GM19351 (cell line): ENCODE results near the gene SHB.

Experiments used
- ATAC-seq: cut with Tn5 transposase; IDR thresholded peaks from one replicate; pipeline ENCODE4 v1.9.1; 2021; ENCODE audit warnings: mild to moderate bottlenecking, moderate library complexity; ENCODE audit not compliant: unreplicated experiment

SHB gene

DNA sequence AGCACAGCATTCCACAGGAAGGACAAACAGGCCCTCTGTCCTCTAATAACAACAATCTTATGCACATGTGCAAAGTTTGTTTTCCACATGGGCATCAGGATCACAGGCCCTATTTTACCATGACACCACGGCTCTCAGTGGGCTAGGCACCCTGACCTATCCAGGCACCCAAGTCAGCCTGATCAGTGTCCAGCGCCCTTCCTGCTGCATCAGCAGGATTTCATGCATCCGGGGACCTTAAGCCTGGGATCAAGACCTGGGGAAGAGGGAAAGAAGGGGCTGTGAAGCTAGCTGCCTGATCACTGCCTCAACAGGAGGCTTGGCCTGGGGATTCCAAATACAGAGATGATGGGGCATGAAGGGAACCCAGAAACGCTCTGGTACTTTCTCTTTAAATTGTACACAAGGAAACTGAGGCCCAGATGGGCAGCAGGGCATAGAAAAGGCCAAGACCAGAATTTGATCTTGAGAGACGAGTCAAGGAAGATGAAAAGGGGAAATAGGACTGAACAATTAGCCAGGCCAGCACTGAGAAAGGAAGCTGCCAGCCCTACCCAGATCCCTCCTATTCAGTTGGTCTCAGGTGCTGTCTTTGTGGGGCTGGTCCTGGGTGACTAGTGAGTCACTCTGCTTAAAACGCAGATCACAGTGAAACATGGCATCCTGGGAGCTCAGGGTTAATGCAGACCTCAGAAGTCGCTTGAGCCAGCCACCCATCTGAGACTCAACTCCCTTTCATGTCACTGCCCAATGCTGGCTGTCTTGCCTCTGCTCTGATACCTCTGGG, 57.9 kb downstream of the SHB start:
- ATAC-seq = no peak

DNA sequence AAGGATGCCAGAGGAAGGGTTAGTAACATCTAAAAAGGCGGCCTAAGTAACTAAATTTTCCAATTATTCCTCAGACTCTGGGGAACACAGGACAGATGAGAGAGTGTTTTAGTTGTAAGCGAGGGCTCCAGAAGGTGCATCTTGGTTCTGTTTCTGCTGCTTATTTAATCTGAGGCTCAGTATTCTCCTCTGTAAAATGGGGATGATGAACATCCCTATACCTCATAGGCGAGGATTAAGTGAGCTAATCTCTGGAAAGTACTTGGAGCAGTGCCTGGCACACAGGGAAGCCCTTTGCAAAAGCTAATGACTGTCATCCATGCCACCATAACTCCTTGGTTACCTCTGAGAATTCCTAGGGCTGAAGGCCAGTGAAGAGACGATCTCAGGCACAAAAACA, 59.0 kb downstream of the SHB start:
- no peak for ATAC-seq

DNA sequence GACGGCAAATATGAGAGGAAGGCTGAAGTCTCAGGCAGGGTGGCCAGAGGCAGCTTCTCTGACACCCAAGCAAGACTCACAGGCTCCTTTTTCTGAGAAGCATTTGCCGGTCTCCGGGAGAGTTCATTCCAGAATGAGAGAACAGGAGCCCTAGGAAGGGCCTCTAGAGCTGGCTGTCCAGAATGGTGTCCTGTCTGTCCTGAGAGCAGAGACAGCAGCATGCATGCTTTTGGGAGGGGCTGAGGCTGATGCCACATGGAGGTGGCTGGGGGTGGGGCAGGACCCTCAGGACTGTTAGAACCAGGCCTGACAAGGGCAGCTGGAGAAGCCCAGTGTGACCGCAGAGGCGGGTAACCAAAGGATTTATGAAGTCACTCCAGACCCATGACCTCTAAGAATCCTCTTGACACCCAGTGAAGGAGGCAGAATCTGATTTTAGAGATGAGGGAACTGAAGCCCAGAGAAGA, 60.0 kb downstream of the SHB start:
- no peak for ATAC-seq

DNA sequence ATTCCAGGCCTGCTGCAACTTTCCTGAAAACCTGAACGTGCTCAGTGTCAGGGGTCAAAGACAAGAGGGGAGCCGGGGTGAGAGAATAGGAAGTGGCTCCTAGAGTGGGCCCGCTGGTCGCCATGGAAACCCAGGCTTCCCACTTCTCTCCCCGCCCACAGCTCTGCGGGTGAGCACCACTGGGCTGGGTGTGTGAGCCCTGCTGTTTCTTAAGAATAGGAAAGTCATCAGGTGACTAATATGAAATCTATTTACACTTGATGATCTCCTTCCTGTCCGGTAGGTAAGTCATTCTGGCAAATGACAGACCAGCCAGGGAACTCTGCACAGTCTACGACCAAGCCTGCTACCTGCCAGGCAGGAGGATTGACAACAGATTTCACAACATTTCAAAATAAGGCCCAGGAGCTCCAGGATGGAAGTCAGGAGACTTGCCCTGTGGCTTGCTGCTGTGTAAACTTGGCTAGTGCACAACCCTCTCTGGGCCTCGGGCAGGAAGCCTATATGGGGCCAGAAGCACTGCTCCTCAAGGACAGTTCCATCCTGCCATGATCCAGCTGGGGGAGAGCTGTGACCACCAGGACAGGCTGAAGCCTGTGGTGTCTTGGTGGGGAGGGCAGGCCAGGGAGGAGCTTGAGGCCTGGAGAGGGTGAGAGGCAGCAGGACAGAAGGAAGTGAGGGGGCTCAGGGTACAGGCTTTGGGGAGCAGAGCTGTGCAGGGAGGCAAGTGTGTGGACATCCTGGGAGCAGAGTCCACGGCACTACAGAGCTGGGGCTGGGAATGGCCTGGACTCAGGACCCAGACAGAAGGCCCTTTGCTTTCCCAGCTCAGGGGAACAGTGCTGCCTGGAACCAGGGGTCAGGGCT, 60.6 kb downstream of the SHB start:
- ATAC-seq = peak; percentile 84

DNA sequence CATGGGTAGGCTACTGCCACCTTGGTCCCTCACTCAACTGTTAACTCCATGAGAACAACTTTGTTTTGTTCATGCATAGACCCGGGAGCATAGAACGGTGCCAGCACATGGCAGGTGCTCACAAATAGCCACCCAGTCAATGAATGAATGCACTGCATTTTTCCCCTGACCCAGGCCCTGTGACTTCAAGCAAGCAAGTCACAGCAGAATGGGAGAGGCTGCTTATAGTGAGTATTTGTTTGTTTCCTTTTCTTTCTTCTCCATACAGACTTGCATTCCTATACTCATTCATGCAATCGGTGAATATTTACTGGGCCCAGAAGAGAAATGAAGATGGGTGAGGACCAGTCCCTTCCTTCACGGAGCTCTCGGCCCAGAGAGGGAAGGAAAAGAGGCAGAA, 62.0 kb downstream of the SHB start:
- ATAC-seq = no peak

DNA sequence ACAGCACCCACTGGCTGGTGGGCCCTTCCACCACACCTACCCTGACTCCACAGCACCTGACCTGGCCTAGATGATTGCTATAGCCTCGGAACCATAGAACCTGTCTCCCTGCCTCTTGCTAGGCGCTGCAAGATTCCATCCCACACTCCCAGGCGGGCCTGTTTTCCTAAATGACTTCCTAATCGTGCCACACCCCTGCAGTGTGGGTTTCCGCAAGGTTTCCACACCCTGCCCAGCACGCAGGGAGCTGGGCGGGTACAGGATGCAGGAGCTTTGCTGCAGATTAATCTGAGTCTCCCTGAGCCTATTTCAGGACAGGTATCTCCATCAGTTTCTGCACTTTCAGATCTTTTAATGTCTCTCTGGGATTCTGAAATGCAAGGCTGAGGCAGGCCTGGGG, 62.9 kb downstream of the SHB start:
- ATAC-seq = no peak

DNA sequence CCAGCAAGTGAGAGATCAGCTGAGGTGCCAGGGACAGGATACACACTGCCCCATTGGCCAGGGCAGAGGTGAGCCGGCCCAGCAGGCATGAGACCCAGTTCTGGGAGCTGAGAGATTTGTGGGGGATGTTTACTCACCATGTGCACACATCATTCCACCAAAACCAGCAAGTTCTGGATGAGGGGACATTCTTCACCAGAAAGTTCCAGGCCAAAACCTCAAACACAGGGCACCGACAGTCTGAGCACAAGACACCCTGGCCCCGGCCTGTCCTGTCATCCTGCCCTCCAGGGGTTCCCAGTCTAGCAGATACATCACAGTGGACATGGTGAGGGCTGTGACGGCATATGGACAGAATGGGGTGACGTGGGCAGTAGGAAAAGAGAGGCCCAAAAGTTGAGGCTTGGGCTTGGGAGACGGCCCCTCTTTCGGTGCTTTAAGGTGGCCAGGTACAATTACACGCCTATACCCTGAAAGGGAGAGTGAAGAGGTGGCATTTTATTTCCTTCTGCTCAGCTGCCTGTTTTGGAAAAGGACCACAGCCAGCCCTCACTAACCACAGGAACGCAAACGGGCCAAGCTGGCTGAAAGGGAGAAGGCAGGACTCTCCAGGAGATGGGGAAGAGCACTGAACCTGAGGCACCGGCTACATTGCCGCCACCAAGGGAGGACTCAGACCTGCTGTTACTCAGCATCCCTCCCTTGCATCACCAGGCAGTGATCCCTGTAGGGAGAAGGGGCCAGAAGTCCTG, 64.0 kb downstream of the SHB start:
- ATAC-seq = no peak

DNA sequence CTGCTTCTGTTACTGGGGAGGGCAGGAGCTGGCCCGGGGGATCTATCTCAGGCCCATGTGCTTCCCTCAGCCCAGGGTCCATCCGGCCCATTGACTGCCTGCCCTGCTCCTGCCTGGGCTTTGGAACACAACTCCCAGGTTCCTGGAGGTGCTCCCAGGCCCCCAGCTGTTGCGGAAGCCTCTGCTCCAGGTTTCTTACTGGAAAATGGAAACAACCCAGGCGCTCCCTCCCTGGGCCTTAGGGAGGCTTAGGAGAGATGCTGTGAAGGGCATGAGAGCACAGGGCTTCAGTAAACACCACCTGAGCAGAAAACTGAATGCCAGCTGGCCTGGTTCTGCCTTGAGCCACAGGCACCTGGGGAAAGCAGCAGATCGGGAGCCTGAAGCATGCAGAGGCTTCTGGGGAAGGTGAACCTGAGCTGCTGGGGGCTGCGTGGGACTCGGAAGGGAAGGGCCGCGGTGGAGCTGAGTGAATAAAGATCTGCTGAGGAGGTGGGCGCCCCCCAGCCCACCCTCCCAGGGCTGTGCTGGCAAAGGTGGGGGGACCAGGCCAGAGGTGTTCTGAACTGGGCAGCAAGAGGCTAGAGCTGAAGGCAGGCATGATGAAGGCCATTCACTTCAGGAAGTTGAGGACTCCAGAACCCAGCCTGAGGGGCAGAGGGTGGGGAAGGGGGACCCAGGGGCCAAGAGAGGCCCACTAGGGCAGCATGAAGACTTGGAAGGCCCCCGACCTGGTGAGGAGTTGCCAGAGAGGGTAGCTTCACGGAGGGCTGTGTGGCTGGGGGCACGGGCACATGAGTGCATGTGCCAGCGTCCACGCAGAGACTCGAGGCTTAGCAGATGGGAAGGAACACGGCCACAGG, 64.8 kb downstream of the SHB start:
- no peak for ATAC-seq

DNA sequence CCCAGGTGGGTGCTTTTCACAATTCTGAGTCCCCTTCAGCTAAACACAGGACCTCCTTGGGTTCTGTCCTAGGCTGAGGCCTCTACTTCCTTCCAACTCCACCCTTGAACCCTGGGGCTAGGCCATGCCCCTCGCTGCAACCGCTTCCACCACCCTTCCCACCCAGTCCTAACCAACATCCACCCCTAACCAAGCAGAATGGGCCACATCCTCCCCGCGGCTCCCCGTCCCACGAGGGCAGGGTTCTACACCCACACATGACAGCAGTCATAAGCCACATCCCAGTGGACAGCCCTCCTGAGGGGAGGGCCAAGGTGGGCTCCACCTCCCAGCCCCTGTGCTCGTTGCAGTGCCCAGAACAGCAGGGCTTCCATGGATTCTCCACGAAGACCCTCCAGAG, 65.8 kb downstream of the SHB start:
- ATAC-seq = no peak

DNA sequence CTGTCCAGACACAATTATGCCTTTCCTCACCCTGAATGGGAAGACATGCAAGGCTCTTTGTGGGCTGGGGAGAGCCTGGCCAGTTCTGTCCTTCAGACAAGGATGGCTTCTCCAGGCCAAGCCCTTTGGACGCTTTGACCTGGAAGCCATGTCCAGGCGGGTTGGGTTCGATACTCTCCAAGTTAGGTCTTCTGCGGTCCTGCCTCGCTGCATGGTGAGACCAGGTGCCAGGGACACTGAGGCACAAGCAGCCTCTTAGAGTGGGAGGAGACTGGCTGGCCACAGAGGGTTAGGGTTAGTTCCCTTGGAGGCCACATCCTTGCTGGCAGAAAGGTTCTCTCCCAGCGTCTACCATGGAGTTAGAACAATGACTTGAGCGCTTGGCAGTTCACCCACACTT, 67.6 kb downstream of the SHB start:
- ATAC-seq = no peak

DNA sequence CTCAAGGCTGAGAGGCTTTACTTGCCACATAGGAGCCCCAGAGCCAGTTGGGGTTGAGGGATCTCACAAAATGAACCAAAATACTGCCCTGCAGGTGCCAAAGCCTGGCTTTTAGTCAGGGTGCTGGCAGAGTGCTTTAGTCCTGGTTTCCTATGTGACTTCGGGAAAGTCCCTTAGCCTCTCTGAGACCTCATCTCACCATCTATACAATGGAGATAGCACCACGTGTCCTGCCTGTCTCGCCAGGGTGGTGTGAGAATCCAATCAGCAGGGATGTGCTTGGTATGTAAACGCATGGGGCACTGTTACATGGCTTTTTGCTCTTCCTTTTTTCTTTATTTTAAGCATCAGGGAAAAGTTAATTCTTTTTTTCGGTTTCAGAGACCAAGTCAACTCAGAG, 68.3 kb downstream of the SHB start:
- ATAC-seq = no peak

DNA sequence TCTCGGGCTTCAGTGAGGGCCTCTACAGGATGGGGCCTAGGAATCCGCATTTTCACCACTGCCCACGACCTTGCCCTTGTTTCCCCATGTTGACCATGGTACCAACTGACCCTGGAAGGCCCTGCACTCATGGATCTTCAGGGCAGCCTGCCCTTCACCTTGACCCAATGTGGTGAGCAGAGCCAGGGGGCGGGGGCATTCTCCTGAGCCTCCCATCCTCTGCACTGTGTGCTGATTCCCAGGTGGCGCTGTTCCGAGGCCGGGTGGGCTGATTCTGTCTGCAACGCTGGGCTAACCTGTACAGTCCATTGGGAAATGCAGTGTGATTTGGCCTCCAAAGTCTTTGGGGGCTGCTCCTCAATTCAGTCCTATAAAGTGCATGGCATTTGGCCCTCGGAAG, 68.7 kb downstream of the SHB start:
- ATAC-seq = no peak

DNA sequence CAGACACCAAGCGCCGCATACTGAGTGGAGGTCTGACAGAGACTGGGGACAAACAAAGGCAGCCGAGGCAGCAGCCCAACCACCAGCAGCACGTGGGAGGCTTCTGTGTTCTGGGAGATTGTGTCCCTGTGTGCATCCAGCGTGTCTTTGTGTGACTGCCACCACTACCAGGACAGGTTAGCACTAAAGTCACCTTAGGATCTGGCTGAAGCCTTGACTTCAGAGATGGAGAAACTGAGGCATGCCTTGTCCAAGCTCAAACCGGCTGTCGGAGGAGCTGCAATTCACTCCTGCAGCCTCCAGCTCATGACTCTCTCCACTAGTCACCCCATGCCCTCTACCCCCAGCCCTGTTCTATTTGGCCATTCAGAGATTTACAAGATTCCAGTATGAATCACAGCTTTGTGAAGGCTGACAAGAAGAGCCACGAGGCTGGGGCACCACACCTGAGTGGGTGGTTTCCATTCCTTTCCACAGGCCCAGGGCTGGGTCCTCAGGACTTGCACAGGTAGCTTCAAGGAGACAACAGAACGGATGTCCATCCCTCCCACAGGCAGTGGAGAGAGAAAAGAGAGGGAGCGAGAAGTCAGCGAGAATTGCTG, 69.3 kb downstream of the SHB start:
- no peak for ATAC-seq

DNA sequence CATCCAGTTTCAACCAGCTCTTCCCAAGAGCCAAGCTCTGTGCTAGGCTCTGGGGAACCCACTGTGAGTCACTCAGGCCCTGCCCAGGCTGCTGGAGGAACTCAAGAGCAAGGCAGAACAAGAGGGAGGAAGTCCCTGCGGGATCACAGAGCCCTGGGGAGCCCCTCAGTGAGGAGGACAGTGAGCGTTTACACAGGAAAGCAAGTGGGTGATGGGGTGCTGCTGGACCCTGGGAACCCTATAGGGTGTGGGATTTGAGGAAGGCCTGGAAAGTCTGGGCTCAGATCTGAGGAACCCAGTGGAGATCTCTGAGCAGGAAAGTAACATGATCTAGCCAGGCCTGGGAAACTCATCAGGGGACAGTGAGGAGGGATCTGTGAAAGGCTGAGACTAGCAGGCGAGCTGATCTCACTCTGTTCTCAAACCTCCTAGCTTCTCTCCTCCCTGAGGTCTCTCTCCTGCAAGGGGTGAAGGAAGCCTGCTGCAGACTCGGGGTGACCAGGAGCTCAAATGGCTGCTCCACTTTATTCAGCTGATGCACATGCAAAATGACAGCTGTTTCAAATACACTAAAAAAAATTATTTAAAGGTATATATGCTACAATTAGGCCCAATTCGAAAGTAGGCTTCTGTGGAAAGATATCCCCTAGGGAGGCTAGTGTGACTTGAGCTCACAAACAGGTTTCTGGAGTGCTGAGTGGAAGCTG, 70.0 kb downstream of the SHB start:
- ATAC-seq = no peak

DNA sequence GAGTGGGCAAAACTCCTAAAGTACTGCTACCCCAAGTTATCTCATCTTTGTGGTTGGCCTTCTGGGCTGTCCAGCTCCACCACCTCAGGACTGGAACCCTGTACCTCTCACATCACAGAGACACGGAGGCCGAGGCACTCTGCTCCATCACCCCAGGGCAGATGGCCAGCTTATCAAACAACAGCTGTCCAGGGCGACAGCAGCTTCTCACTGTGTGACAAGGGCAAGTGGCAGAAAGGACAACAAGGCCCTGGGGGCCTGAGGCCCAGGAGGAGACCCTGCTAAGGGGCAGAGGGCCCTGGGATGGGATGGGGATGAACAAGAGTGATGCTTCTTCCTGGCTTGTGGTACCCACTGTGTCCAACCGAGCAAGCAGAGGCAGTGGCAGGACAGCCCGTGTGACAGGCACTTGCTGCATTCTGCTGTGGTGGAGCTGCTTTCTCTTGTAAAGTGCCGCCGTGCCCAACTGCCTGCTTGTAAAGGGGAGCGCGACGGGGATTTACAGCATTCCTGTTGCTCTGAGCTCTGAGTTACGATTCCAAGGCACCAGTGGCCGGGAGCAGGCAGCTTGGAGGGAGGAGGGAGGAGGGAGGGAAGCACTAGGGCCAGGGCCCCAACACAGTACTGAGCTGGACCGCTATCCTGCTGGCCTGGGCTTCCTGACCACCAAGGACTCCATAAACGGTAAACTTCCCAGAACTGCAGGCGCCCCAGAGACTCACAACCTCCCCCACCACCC, 71.2 kb downstream of the SHB start:
- ATAC-seq = no peak

DNA sequence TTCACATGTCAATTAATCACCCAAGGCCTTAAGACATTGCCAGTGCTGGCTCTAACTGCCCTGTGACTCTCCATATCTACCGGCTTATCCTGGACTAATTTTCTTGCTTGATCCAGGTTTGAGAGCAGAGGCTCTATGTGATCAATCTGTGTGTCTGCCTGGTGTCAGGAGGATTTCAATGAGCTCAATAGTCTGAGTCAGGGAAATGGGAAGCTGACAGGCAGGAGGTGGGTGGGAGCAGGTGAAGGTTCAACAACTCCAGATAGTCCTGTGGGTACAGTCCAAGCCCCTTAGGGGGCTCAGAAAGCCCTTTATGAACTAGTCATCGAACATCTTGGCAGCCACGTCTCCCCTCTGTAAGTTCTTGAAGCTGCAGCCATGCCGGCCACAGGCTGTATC, 72.2 kb downstream of the SHB start:
- ATAC-seq = no peak

DNA sequence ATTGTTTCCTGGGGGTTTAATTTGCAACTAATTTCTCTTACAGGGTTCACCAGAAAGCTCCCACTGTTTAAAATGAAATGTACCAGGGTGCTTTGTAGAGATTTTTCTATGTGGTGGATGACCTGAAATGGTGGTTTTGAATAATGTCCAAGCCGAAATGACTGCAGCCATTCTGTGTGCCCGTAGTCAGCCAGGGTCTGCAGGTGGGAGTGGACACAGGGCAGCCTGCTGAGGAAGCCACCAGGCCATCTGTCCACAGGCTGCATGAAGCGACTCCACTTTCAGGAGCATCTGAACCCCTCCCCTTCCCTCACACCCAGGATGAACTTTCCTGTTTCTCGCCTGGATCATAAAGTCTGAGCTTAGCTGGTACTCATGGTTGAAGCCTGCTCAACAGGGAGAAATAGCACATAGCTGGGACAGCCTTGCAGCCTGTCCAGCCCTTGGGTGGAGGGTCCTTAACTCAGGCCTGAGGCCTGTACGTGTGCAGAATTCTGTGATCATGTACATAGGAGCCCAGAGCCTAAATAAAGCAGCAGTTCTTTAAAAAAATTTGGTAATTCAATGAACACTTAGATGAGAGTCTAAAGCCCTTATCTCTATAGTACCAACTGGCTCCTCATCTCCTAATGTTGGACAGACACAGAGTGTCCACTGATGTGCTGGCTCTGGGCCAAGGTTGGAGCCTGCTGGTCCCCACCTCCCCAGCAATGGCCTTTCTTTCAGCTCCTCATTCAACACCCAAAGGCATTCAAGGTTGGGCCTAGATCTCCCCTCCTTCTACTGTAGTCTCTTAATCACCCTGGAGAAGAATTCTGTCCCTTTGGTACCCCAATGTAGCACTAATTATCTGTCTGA, 72.8 kb downstream of the SHB start:
- no peak for ATAC-seq

DNA sequence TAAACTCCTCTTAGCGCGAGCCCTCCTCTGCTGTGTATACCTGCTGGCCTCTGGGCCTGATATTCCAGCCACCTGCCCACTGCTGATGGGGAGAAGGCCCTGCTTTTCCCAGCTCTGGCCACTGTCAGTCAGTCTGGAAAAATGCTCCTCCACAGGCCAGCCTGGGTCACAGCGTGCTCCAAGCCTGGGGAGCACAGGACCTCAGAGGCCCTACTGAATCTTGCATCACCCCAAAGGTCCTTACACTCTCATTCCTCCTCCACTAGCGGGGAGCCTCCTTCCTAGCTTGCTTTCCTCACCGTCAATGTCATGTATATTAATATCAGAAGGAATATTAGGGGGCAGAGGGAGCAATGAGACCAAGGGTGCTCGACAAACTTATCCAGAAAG, 73.7 kb downstream of the SHB start:
- ATAC-seq = no peak
